Natural killer cell (primary cell): Measurements from ENCODE around the gene CMTM4. TPM values are rescaled to one million over a fixed set of nuclear protein-coding genes. Genes with fewer than 3 reads are reported as not detected.

ENCODE experiments used
- ATAC-seq, 3 donors: fragments of 150-1000 bp in 2 of 3; fragments of 200-7000 bp in 1 of 3; cut with Tn5 transposase; 1 replicate in 1 of 3; 2 replicates in 2 of 3; pipeline ENCODE4 v1.10.0; 2021; ENCODE audit warnings: mild to moderate bottlenecking in 2 of 3, moderate library complexity in 2 of 3
- DNase-seq, 2 donors: peaks; one replicate each; pipeline versions ENCODE4 v3.0.0 to v3.0.0-alpha.2; 2013 to 2021; ENCODE audit warnings: mixed read lengths in 1 of 2
- H3K27ac ChIP-seq: one replicate; pipeline ENCODE4 v1.5.1; 2013; ENCODE audit warnings: mild to moderate bottlenecking, low read length
- H3K27me3 ChIP-seq: one replicate; pipeline ENCODE4 v1.6.1; 2013; ENCODE audit warnings: low read length; ENCODE audit not compliant: control insufficient read depth, insufficient read depth
- H3K36me3 ChIP-seq: one replicate; pipeline ENCODE4 v1.6.1; 2013; ENCODE audit warnings: low read length; ENCODE audit not compliant: control insufficient read depth, insufficient read depth
- H3K4me1 ChIP-seq: one replicate; pipeline ENCODE4 v1.6.1; 2013; ENCODE audit warnings: low read length; ENCODE audit not compliant: control insufficient read depth, insufficient read depth
- H3K4me3 ChIP-seq: one replicate; pipeline ENCODE4 v1.5.1; 2013; ENCODE audit warnings: low read length
- H3K9me3 ChIP-seq: one replicate; pipeline ENCODE4 v1.6.1; 2013; ENCODE audit warnings: low read length; ENCODE audit not compliant: control insufficient read depth, insufficient read depth
- H3K27ac Mint-ChIP-seq, 2 donors: one replicate each; pipeline ENCODE4 v1.8.0; 2022; ENCODE audit warnings: mild to moderate bottlenecking in 2 of 2, mixed read lengths in 2 of 2, moderate library complexity in 1 of 2
- H3K27me3 Mint-ChIP-seq, 2 donors: one replicate each; pipeline ENCODE4 v1.8.0; 2022; ENCODE audit warnings: low read depth in 2 of 2, mixed read lengths in 2 of 2
- H3K36me3 Mint-ChIP-seq: one replicate; pipeline ENCODE4 v1.8.0; 2022; ENCODE audit warnings: mixed read lengths
- H3K4me1 Mint-ChIP-seq, 2 donors: one replicate each; pipeline ENCODE4 v1.8.0; 2022; ENCODE audit warnings: mixed read lengths in 2 of 2
- H3K4me3 Mint-ChIP-seq: one replicate; pipeline ENCODE4 v1.8.0; 2022; ENCODE audit warnings: mild to moderate bottlenecking, moderate library complexity, mixed read lengths
- H3K9me3 Mint-ChIP-seq, 2 donors: one replicate each; pipeline ENCODE4 v1.8.0; 2022; ENCODE audit warnings: mixed read lengths in 2 of 2
- CTCF ChIP-seq: fragments of 200-600 bp; IDR thresholded peaks from one replicate; pipeline ENCODE4 v1.8.0; 2022; ENCODE audit warnings: antibody characterized with exemption
- WGBS: methylation state at CpG from one replicate; pipeline ENCODE4 v1.1.7; 2013; ENCODE audit warnings: missing lambda C conversion rate; ENCODE audit not compliant: insufficient coverage; 5-methylcytosine and 5-hydroxymethylcytosine counted together
- intact Hi-C: fragments of 100-400 bp; cut with micrococcal nuclease; formaldehyde crosslinking; loops from one replicate; pipeline ENCODE4 v1.14.2; 2022
- total RNA-seq, 4 donors: library from RNA; stranded (reverse); fragments of 120-200 nt in 1 of 4; gene quantifications; one replicate each; pipeline versions ENCODE4 v1.2.3 to v1.2.4, GENCODE V29; 2013 to 2022

CMTM4 gene
- total RNA-seq, 3 donors from 2014 or later (not counting 1 experiment from before 2014, with no cell fraction given) = 0.61 to 1.4 (median 0.85) TPM

GRCh38 chr16:66661210-66661560 is 35.4 kb downstream of the CMTM4 start:
- H3K27me3 Mint-ChIP-seq = peaks cover 11 to 22% of the 10 kb centered on the region in 2 donors
- no peak overlapping the region for H3K27ac Mint-ChIP-seq
- intact Hi-C loops = no loop called here
- no peaks in the 10 kb centered on the region for H3K9me3 ChIP-seq
- ATAC-seq (no peak), DNase-seq (no peak)
- H3K4me1 Mint-ChIP-seq = peaks cover 0 to 5% of the 10 kb centered on the region in 2 donors
- no peak for TF ChIP-seq CTCF
- H3K9me3 Mint-ChIP-seq = no peaks in the 10 kb centered on the region
- no peak overlapping the region for H3K27ac ChIP-seq
- no peaks in the 10 kb centered on the region for H3K27me3 ChIP-seq
- no peak overlapping the region for H3K4me3 ChIP-seq
- 65% methylated on average over 3 of the region's 4 CpGs for WGBS
- no peak overlapping the region for H3K4me3 Mint-ChIP-seq
- H3K36me3 ChIP-seq = no peaks in the 10 kb centered on the region
- H3K36me3 Mint-ChIP-seq = no peaks in the 10 kb centered on the region
- no peaks in the 10 kb centered on the region for H3K4me1 ChIP-seq

GRCh38 chr16:66660422-66661209 is 35.9 kb downstream of the CMTM4 start:
- Histone ChIP-seq H3K4me1 (no peaks in the 10 kb centered on the region), H3K9me3 (no peaks in the 10 kb centered on the region), H3K27ac (no peak overlapping the region), H3K27me3 (no peaks in the 10 kb centered on the region), H3K36me3 (no peaks in the 10 kb centered on the region), H3K4me3 (no peak overlapping the region)
- intact Hi-C loops = no loop called here
- DNase-seq (no peak), ATAC-seq (peak in 1 of 3 donors; percentile 53)
- Mint-ChIP-seq H3K27ac (no peak overlapping the region), H3K27me3 (peaks cover 11 to 22% of the 10 kb centered on the region in 2 donors), H3K4me3 (no peak overlapping the region), H3K4me1 (peaks cover 0 to 5% of the 10 kb centered on the region in 2 donors), H3K9me3 (no peaks in the 10 kb centered on the region), H3K36me3 (no peaks in the 10 kb centered on the region)
- TF ChIP-seq CTCF = no peak
- WGBS = 20% methylated on average over 8 of the region's 9 CpGs

- Histone ChIP-seq H3K36me3 (no peaks in the 10 kb centered on the region), H3K4me3 (no peak overlapping the region), H3K4me1 (no peaks in the 10 kb centered on the region), H3K27me3 (no peaks in the 10 kb centered on the region), H3K9me3 (no peaks in the 10 kb centered on the region), H3K27ac (no peak overlapping the region)
- DNase-seq (no peak), ATAC-seq (no peak)
- Mint-ChIP-seq H3K27ac (no peak overlapping the region), H3K4me1 (peaks cover 0 to 5% of the 10 kb centered on the region in 2 donors), H3K36me3 (no peaks in the 10 kb centered on the region), H3K27me3 (peaks cover 16 to 22% of the 10 kb centered on the region in 2 donors), H3K9me3 (no peaks in the 10 kb centered on the region), H3K4me3 (no peak overlapping the region)
- no peak for TF ChIP-seq CTCF
- intact Hi-C loops = no loop called here
- 93% methylated on average over 5 of the region's 5 CpGs for whole genome bisulfite sequencing
These were observed 37.7 kb downstream of the CMTM4 start for GRCh38 chr16:66658860-66659190.
